HCT116 (cell line): Measurements from ENCODE around the gene NACAD.

Experiments
- CTCF ChIP-seq, 3 experiments: fragments of 200-600 bp in 1 of 3; sonication (generic) in 1 of 3; IDR thresholded peaks in 2 of 3; conservative IDR thresholded peaks in 1 of 3; 2 replicates each; pipeline ENCODE4 v1.5.1; 2012 to 2017; ENCODE audit warnings: low read depth in 2 of 3, low read length in 2 of 3, antibody characterized with exemption in 1 of 3, borderline replicate concordance in 1 of 3, control low read depth in 1 of 3, mild to moderate bottlenecking in 1 of 3, mixed read lengths in 1 of 3, mixed run types in 1 of 3, moderate library complexity in 1 of 3; ENCODE audit not compliant: insufficient read depth in 1 of 3
- EGR1 ChIP-seq: IDR thresholded peaks from 2 replicates; pipeline ENCODE4 v1.6.1; 2012; ENCODE audit warnings: low read depth
- REST ChIP-seq: IDR thresholded peaks from 2 replicates; pipeline ENCODE4 v1.6.1; 2012; ENCODE audit warnings: low read depth

GRCh38 chr7:45108863-45109262, 20.1 kb upstream of the NACAD start:
- TF ChIP-seq CTCF (IDR thresholded peaks at IDR 0.05 in 2 of 3, conservative IDR thresholded peaks at IDR 0.05 in 1 of 3; ENCODE audit: borderline replicate concordance in 1 of 3, insufficient read depth in 1 of 3, low read depth in 2 of 3, low read length in 2 of 3) (no peak), REST (no peak), EGR1 (no peak)
